A549 (cell line): ENCODE results near the gene PRR5L. TPM values are rescaled to one million over a fixed set of nuclear protein-coding genes. Genes with fewer than 3 reads are reported as not detected.

ENCODE experiments used
- ATAC-seq, 2 experiments: fragments of 200-7000 bp in 1 of 2; fragments of >200 bp in 1 of 2; cut with Nextera tagmentation in 1 of 2; cut with Tn5 transposase in 1 of 2; 3 replicates each; pipeline versions ENCODE4 v1.8.0 to v1.9.1; 2018 to 2020; ENCODE audit warnings: mild to moderate bottlenecking in 1 of 2, moderate library complexity in 1 of 2
- CTCF ChIA-PET: fragments of 300-600 bp; sonication (Branson Sonifier 250); formaldehyde crosslinking; extraction: SDS; loops from one replicate; lab custom pipeline; 2021; ENCODE audit warnings: antibody characterized with exemption, inconsistent platforms; lab: Yijun Ruan, JAX
- POLR2A ChIA-PET: fragments of 350-600 bp; formaldehyde crosslinking; extraction: SDS; loops from one replicate; lab custom pipeline; 2021; ENCODE audit warnings: antibody characterized with exemption, inconsistent platforms; lab: Yijun Ruan, JAX
- DNase-seq, 2 experiments: peaks; one replicate each; pipeline versions ENCODE4 v3.0.0 to v3.0.0-alpha.2; 2011 to 2016; ENCODE audit warnings: low read depth in 1 of 2, low spot score in 1 of 2
- FAIRE-seq: peaks from 2 replicates; lab custom pipeline; 2011; peaks lifted over from hg19 to GRCh38; lab: Jason Lieb, UNC
- H3K27ac ChIP-seq, 2 experiments: fragments of >200 bp; sonication (Bioruptor Twin); formaldehyde crosslinking; 3 replicates each; pipeline ENCODE4 v1.5.1; 2016 to 2017
- H3K4me1 ChIP-seq: fragments of >200 bp; sonication (Bioruptor Twin); formaldehyde crosslinking; 3 replicates; pipeline ENCODE4 v1.6.1; 2016
- H3K4me2 ChIP-seq: fragments of >200 bp; sonication (Bioruptor Twin); formaldehyde crosslinking; 3 replicates; pipeline ENCODE4 v1.6.1; 2016
- H3K4me3 ChIP-seq: fragments of >200 bp; sonication (Bioruptor Twin); formaldehyde crosslinking; 3 replicates; pipeline ENCODE4 v1.5.1; 2016
- H3K9me3 ChIP-seq: fragments of >200 bp; sonication (Bioruptor Twin); formaldehyde crosslinking; 3 replicates; pipeline ENCODE4 v1.6.1; 2016
- CBX2 ChIP-seq: fragments of 200-600 bp; sonication (generic); IDR thresholded peaks from 2 replicates; pipeline ENCODE4 v1.6.1; 2016; ENCODE audit warnings: low read depth, mild to moderate bottlenecking, borderline replicate concordance
- CBX8 ChIP-seq: fragments of 200-600 bp; sonication (generic); IDR thresholded peaks from 2 replicates; pipeline ENCODE4 v1.6.1; 2016
- CHD2 ChIP-seq: fragments of 150-350 bp; IDR thresholded peaks from 2 replicates; pipeline ENCODE4 v1.6.1; 2014; ENCODE audit warnings: low read length; ENCODE audit not compliant: partially characterized antibody
- EHF ChIP-seq: fragments of 250-450 bp; sonication (Bioruptor Pico); IDR thresholded peaks from 2 replicates; pipeline ENCODE4 v1.5.0; 2020; ENCODE audit warnings: mild to moderate bottlenecking
- EHMT2 ChIP-seq: fragments of 200-600 bp; sonication (generic); IDR thresholded peaks from 2 replicates; pipeline ENCODE4 v1.6.1; 2016; ENCODE audit warnings: antibody characterized with exemption, low read depth, mild to moderate bottlenecking, moderate library complexity
- FOSB ChIP-seq: fragments of 250-450 bp; sonication (Bioruptor Pico); IDR thresholded peaks from 2 replicates; pipeline ENCODE4 v1.5.0; 2020; ENCODE audit warnings: mild to moderate bottlenecking, moderate library complexity
- FOSL2 ChIP-seq, 2 experiments: fragments of 450-650 bp in 1 of 2; fragments of >200 bp in 1 of 2; sonication (Bioruptor Twin) in 1 of 2; formaldehyde crosslinking; IDR thresholded peaks; 2 replicates each; pipeline versions ENCODE4 v1.5.0 to v1.6.1; 2016 to 2020; ENCODE audit warnings: mild to moderate bottlenecking in 1 of 2, moderate library complexity in 1 of 2
- HDAC2 ChIP-seq: fragments of 200-600 bp; sonication (generic); IDR thresholded peaks from 2 replicates; pipeline ENCODE4 v1.6.1; 2016
- HEYL ChIP-seq: fragments of 250-450 bp; sonication (Bioruptor Pico); IDR thresholded peaks from 2 replicates; pipeline ENCODE4 v1.8.0; 2021; ENCODE audit warnings: mild to moderate bottlenecking, moderate library complexity
- HOXA7 ChIP-seq: fragments of 250-450 bp; sonication (Bioruptor Pico); IDR thresholded peaks from 2 replicates; pipeline ENCODE4 v1.5.0; 2020; ENCODE audit warnings: mild to moderate bottlenecking, moderate library complexity
- JUN ChIP-seq, 2 experiments: fragments of >200 bp; sonication (Bioruptor Twin); formaldehyde crosslinking; IDR thresholded peaks; 2 replicates in 1 of 2; 3 replicates in 1 of 2; pipeline ENCODE4 v1.6.1; 2016 to 2017
- KDM5A ChIP-seq: fragments of 200-600 bp; sonication (generic); IDR thresholded peaks from 2 replicates; pipeline ENCODE4 v1.6.1; 2016; ENCODE audit warnings: antibody characterized with exemption, mild to moderate bottlenecking
- MAFK ChIP-seq: fragments of 450-650 bp; IDR thresholded peaks from 2 replicates; pipeline ENCODE4 v1.6.1; 2014; ENCODE audit not compliant: partially characterized antibody
- MAZ ChIP-seq: fragments of 150-350 bp; IDR thresholded peaks from 2 replicates; pipeline ENCODE4 v1.6.1; 2014; ENCODE audit warnings: antibody characterized with exemption, low read depth, low read length, borderline replicate concordance
- NPAS2 ChIP-seq: fragments of 250-450 bp; sonication (Bioruptor Pico); IDR thresholded peaks from 2 replicates; pipeline ENCODE4 v1.8.0; 2022; ENCODE audit warnings: mild to moderate bottlenecking, moderate library complexity, borderline replicate concordance
- PHF8 ChIP-seq: fragments of 200-600 bp; sonication (generic); IDR thresholded peaks from 2 replicates; pipeline ENCODE4 v1.6.1; 2016; ENCODE audit warnings: low read depth, mild to moderate bottlenecking, antibody characterized with exemption, moderate library complexity, borderline replicate concordance
- POLR2A ChIP-seq: IDR thresholded peaks from 2 replicates; pipeline ENCODE4 v1.6.1; 2012; ENCODE audit warnings: mild to moderate bottlenecking, low read length
- RAD21 ChIP-seq, 2 experiments: fragments of >200 bp in 1 of 2; sonication (Bioruptor Twin) in 1 of 2; formaldehyde crosslinking in 1 of 2; IDR thresholded peaks in 1 of 2; conservative IDR thresholded peaks in 1 of 2; 2 replicates in 1 of 2; 3 replicates in 1 of 2; pipeline ENCODE4 v1.6.1; 2012 to 2018; ENCODE audit warnings: inconsistent platforms in 1 of 2
- RCOR1 ChIP-seq: fragments of 150-350 bp; IDR thresholded peaks from 2 replicates; pipeline ENCODE4 v1.6.1; 2014; ENCODE audit warnings: antibody characterized with exemption, low read length, low read depth
- RFX5 ChIP-seq: fragments of 450-650 bp; IDR thresholded peaks from 2 replicates; pipeline ENCODE4 v1.7.1; 2014; ENCODE audit warnings: antibody characterized with exemption, mild to moderate bottlenecking, moderate library complexity
- RNF2 ChIP-seq: fragments of 200-600 bp; sonication (generic); IDR thresholded peaks from 2 replicates; pipeline ENCODE4 v1.6.1; 2016; ENCODE audit warnings: low read depth, mild to moderate bottlenecking, antibody characterized with exemption, moderate library complexity, borderline replicate concordance
- SREBF2 ChIP-seq: fragments of 450-650 bp; IDR thresholded peaks from 2 replicates; pipeline ENCODE4 v1.6.1; 2014; ENCODE audit warnings: mild to moderate bottlenecking, moderate library complexity
- TFCP2L1 ChIP-seq: fragments of 250-450 bp; sonication (Bioruptor Pico); IDR thresholded peaks from 2 replicates; pipeline ENCODE4 v1.5.0; 2021; ENCODE audit warnings: mild to moderate bottlenecking
- TP53 ChIP-seq: fragments of 250-450 bp; sonication (Bioruptor Pico); IDR thresholded peaks from 2 replicates; pipeline ENCODE4 v1.5.0; 2021; ENCODE audit warnings: mild to moderate bottlenecking, moderate library complexity
- ZFP36 ChIP-seq: fragments of 450-650 bp; IDR thresholded peaks from 2 replicates; pipeline ENCODE4 v1.6.1; 2014; ENCODE audit warnings: borderline replicate concordance; ENCODE audit not compliant: partially characterized antibody
- ZNF302 ChIP-seq: fragments of 250-450 bp; sonication (Bioruptor Pico); IDR thresholded peaks from 2 replicates; pipeline ENCODE4 v1.9.0; 2021; ENCODE audit warnings: inconsistent platforms, mild to moderate bottlenecking, moderate library complexity
- WGBS: methylation state at CpG from one replicate; pipeline ENCODE4 v1.1.6; 2017; ENCODE audit errors: missing lambda C conversion rate; 5-methylcytosine and 5-hydroxymethylcytosine counted together
- polyA plus RNA-seq, 4 experiments: library from polyadenylated mRNA; depleted of rRNA in 3 of 4; stranded (reverse); fragments of >200 nt; fragmentation: RNase III in 1 of 4; extraction: RNeasy Plus Mini Kit Qiagen cat#74134 plus additional on column Dnase treatment in 1 of 4; gene quantifications; 2 replicates in 3 of 4; 3 replicates in 1 of 4; pipeline ENCODE4 v1.2.3, GENCODE V29; 2011 to 2017
- TF ChIP-seq, protein P1 (sequence below): fragments of >200 bp; sonication (Bioruptor Twin); formaldehyde crosslinking; IDR thresholded peaks from 2 replicates; pipeline ENCODE4 v1.6.1; 2016
- TF ChIP-seq, protein P2 (sequence below): fragments of 200-600 bp; sonication (generic); IDR thresholded peaks from 2 replicates; pipeline ENCODE4 v1.6.1; 2016; ENCODE audit warnings: antibody characterized with exemption, mild to moderate bottlenecking, moderate library complexity

Gene PRR5L
- polyA plus RNA-seq, 2 of the 4 experiments (the other 2 are of a cell fraction) = 6.9 to 12.1 TPM

DNA sequence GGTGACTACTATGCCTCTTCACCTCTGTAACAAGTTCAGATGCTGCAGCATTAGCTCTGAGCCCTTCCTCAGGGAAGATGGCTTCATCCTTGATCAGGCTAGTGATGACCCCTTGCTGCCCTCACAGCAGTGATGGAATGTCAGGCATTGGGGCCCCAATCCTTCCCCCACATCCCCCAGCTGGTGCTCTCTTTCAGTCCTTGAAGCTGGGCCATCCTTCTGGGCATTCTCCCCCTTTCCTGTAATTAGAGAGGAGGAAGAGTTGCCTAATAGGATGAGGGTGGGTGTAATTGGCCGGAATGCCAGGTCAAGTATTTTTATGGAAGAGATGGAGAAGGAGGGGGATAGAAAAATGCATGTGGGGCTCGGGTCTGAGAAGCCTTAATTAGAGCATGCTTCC lies 151.4 kb downstream of the PRR5L start:
- TF ChIP-seq ZFP36 (no peak), RAD21 (conservative IDR thresholded peaks at IDR 0.05 in 1 of 2, IDR thresholded peaks at IDR 0.05 in 1 of 2) (no peak), NPAS2 (CRISPR knock-in tag) (no peak), CBX8 (no peak), RFX5 (no peak), MAZ (no peak)
- TF ChIP-seq, protein P1, sequence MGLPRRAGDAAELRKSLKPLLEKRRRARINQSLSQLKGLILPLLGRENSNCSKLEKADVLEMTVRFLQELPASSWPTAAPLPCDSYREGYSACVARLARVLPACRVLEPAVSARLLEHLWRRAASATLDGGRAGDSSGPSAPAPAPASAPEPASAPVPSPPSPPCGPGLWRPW = no peak
- DNase-seq (no peak), ATAC-seq (no peak), FAIRE-seq (no peak)
- no peak overlapping the region for H3K27ac ChIP-seq
- no peak overlapping the region for H3K4me3 ChIP-seq
- ChIA-PET POLR2A (no interaction called here), CTCF (interaction anchor here (0.9 to 1.2 kb wide), 3 partner anchors 8 to 156 kb away, joined by 3 to 4 read pairs (median 3); no protein-coding TSS in a partner anchor)
- H3K4me1 ChIP-seq = peaks cover 7% of the 10 kb centered on the region
- H3K9me3 ChIP-seq = no peaks in the 10 kb centered on the region
- H3K4me2 ChIP-seq = no peak overlapping the region
- 64% methylated on average over 2 of the region's 2 CpGs for WGBS

DNA sequence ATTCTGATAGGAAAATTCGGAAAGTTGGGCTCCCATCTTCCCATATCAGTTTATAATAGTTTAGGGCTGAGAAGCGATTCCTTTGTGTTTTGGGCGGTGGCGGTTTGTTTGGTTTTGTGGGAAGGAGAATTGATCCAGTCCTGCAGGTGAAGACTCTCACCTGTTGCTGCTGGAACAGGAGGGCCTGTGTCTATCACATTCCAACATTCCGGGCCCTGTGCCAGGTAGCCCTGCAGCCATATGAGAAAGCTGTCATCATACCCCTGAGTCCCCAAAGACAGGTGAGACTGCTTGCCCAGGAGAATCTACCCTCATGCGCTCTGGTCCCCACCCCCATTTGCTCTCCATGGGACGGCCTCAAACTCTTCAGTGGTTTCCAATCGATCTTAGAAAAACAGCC lies 151.9 kb downstream of the PRR5L start:
- CTCF ChIA-PET = interaction anchor here (1.0 kb wide), 1 partner anchor 156 kb away, joined by 4 read pairs; no protein-coding TSS in a partner anchor
- 76% methylated on average over 8 of the region's 8 CpGs for whole genome bisulfite sequencing
- POLR2A ChIA-PET = no interaction called here
- peaks cover 11% of the 10 kb centered on the region for H3K4me1 ChIP-seq
- no peak for TF ChIP-seq RNF2
- no peak for TF ChIP-seq SREBF2
- TF ChIP-seq CHD2 = no peak
- no peak for TF ChIP-seq FOSB (CRISPR knock-in tag)
- ATAC-seq = no peak
- H3K27ac ChIP-seq = no peak overlapping the region
- no peak overlapping the region for H3K4me3 ChIP-seq
- no peak for DNase-seq
- no peak overlapping the region for H3K4me2 ChIP-seq
- no peaks in the 10 kb centered on the region for H3K9me3 ChIP-seq
- FAIRE-seq = no peak

DNA sequence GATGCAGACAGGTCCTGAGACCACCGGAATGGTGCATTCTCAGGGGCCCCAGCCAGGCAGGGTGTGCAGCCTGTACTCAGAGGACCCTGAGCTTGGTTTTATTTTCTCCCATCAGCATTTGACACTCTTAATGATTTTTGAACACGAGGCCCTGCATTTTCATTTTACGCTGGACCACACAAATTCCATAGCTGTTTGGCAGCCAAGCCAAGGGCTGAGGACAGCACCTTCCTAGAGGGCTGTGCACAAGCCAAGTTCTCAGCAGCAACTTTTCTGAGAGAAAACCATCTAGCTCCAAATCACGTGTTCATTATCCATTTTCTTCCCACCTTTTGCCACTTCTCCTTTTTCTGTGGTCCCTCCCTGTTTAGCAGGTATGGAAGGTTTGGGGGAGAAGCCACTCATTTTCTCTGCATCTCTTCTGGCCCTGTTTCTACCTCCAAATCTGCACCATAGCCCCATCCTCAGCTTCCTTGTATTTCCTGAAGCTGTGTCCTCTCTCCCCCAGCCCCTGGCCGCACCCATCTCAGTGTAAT lies 153.5 kb downstream of the PRR5L start:
- ChIA-PET CTCF (interaction anchor here (1.1 to 2.7 kb wide), 3 partner anchors 22 to 43 kb away, joined by 4 to 7 read pairs (median 6); no protein-coding TSS in a partner anchor), POLR2A (no interaction called here)
- DNase-seq (no peak), ATAC-seq (no peak), FAIRE-seq (no peak)
- Histone ChIP-seq H3K4me3 (no peak overlapping the region), H3K4me1 (peaks cover 27% of the 10 kb centered on the region), H3K4me2 (no peak overlapping the region), H3K27ac (no peak overlapping the region), H3K9me3 (no peaks in the 10 kb centered on the region)
- WGBS = 80% methylated on average over 5 of the region's 5 CpGs
- no peak for TF ChIP-seq MAFK
- TF ChIP-seq CBX2 = no peak
- TF ChIP-seq JUN (IDR thresholded peaks at IDR 0.05) = no peak

DNA sequence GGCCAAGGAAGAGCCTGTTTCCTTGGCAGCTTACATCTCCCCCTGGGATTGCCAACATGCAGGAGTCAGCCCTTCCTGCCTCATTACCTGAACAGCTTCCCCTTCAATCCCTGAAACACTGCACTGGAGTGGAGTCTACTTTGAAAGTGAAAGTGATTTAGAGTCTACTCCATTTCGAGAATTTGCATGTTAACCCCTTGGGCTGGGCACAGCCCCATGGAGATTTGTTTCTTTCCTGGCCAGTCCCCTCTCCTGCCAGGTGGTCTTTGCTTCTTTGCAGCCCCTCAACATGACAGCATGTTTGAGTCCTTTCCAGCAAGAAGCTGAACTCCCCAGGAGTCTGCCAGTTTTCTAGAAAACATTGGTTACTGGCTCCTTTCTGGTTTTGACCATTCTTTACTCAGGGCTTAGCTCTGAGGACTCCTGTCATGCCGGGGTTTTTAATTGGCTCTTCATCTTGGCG lies 154.1 kb downstream of the PRR5L start:
- H3K27ac ChIP-seq = no peak overlapping the region
- ATAC-seq (no peak), DNase-seq (no peak), FAIRE-seq (no peak)
- H3K4me3 ChIP-seq = no peak overlapping the region
- POLR2A ChIA-PET = no interaction called here
- no peak overlapping the region for H3K4me2 ChIP-seq
- CTCF ChIA-PET = interaction anchor here (0.6 to 2.7 kb wide), 6 partner anchors 9 to 43 kb away, joined by 3 to 7 read pairs (median 4); no protein-coding TSS in a partner anchor
- TF ChIP-seq, protein P2, sequence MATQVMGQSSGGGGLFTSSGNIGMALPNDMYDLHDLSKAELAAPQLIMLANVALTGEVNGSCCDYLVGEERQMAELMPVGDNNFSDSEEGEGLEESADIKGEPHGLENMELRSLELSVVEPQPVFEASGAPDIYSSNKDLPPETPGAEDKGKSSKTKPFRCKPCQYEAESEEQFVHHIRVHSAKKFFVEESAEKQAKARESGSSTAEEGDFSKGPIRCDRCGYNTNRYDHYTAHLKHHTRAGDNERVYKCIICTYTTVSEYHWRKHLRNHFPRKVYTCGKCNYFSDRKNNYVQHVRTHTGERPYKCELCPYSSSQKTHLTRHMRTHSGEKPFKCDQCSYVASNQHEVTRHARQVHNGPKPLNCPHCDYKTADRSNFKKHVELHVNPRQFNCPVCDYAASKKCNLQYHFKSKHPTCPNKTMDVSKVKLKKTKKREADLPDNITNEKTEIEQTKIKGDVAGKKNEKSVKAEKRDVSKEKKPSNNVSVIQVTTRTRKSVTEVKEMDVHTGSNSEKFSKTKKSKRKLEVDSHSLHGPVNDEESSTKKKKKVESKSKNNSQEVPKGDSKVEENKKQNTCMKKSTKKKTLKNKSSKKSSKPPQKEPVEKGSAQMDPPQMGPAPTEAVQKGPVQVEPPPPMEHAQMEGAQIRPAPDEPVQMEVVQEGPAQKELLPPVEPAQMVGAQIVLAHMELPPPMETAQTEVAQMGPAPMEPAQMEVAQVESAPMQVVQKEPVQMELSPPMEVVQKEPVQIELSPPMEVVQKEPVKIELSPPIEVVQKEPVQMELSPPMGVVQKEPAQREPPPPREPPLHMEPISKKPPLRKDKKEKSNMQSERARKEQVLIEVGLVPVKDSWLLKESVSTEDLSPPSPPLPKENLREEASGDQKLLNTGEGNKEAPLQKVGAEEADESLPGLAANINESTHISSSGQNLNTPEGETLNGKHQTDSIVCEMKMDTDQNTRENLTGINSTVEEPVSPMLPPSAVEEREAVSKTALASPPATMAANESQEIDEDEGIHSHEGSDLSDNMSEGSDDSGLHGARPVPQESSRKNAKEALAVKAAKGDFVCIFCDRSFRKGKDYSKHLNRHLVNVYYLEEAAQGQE = no peak
- TF ChIP-seq EHMT2 = no peak
- TF ChIP-seq MAFK = no peak
- no peak for TF ChIP-seq KDM5A
- TF ChIP-seq HDAC2 = no peak
- TF ChIP-seq RCOR1 = no peak
- TF ChIP-seq TP53 (CRISPR knock-in tag) = no peak
- no peak for TF ChIP-seq FOSL2 (IDR thresholded peaks at IDR 0.05)
- no peak for TF ChIP-seq FOSL2 (CRISPR knock-in tag; IDR thresholded peaks at IDR 0.05)
- no peak for TF ChIP-seq EHF (CRISPR knock-in tag)
- no peak for TF ChIP-seq HEYL (CRISPR knock-in tag)
- no peak for TF ChIP-seq ZNF302
- TF ChIP-seq POLR2A = no peak
- TF ChIP-seq CBX8 = no peak
- TF ChIP-seq CHD2 = no peak
- TF ChIP-seq HOXA7 (CRISPR knock-in tag) = no peak
- TF ChIP-seq TFCP2L1 = no peak
- TF ChIP-seq PHF8 = no peak
- no peak for TF ChIP-seq NPAS2 (CRISPR knock-in tag)
- no peak for TF ChIP-seq MAZ
- H3K9me3 ChIP-seq = no peaks in the 10 kb centered on the region
- H3K4me1 ChIP-seq = peaks cover 32% of the 10 kb centered on the region
- WGBS = 66% methylated on average over 3 of the region's 3 CpGs
